ENCODE data around the gene C19orf81. TPM values are rescaled to one million over a fixed set of nuclear protein-coding genes. Genes with fewer than 3 reads are reported as not detected.

The C19orf81 gene
- total and polyA plus RNA-seq, 2 of the 13 experiments (the other 11 are each of a cell fraction or from before 2014, with no cell fraction given): not detected

DNA sequence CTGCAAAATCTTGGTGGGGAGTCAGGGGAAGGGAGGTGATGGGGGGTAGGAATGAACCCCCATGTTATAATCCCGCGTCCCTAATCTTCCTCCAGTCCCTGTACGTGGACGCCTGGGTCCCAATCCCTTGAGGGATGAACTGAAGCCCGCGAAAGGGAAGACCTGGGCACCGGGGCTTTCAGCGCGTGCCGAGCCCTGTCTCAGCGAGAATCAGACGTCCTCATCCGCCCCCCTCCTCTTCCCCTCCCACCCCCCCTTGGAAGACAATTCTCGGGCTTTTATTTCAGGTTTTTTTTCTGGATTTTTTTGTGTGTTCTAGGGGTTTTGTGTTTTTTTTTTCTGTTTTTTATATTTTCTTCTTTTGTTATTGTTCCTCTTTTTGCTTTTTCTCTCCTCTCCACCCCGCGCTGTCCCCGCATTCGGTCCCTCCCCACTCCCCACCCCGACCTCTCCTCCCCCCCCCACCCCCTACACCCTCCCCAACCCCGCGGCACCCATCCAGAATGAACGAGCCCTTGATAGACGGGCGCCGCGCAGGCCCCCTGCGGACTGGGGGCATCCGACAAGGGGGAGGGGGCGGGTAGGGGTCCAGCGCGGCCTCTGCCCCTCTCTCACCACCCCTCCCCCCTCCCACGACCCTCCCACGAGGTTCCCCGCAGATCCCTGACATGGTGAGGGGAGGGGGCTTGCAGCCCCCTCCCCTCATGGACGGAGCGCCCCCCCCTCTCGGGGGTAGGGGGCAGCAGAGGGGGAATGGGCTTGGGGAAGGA, 10.3 kb downstream of the C19orf81 start:
- ATAC-seq: no peak
- Histone ChIP-seq H3K79me2 (ENCODE audit: insufficient read depth, low read length) (no peaks in the 10 kb centered on the region), H2AFZ (ENCODE audit: low read length) (no peak overlapping the region), H3K27me3 (ENCODE audit: control insufficient read depth in 1 of 2, insufficient read depth in 2 of 2, low read length in 2 of 2) (0 out of 5 replicates have a peak, but pooled peaks cover 0 to 5% of the 10 kb centered on the region in 2 experiments), H3K27ac (ENCODE audit: extremely low read length, insufficient read depth, low read length) (no peak overlapping the region), H3K4me3 (replicated peaks in 1 of 3; ENCODE audit: insufficient read depth in 1 of 3, low read depth in 2 of 3, low read length in 3 of 3) (no peak overlapping the region), H3K4me1 (ENCODE audit: insufficient read depth, low read length) (no peaks in the 10 kb centered on the region), H3K9me3 (ENCODE audit: low read length) (peaks cover 3% of the 10 kb centered on the region; the same call in 1 of the 2 replicates), H3K36me3 (replicated peaks in 1 of 2; ENCODE audit: control insufficient read depth in 1 of 2, insufficient read depth in 2 of 2, low read length in 2 of 2) (no peaks in the 10 kb centered on the region), H3K4me2 (ENCODE audit: low read depth, low read length) (no peak overlapping the region), H4K20me1 (ENCODE audit: insufficient read depth, low read length) (no peaks in the 10 kb centered on the region), H3K9ac (ENCODE audit: insufficient read depth, low read depth, low read length) (no peak overlapping the region)
- TF ChIP-seq ZNF382 (CRISPR knock-in tag; IDR thresholded peaks at IDR 0.05; ENCODE audit: borderline replicate concordance) (no peak), GATAD2A (CRISPR knock-in tag; IDR thresholded peaks at IDR 0.05) (no peak), ZZZ3 (CRISPR knock-in tag; IDR thresholded peaks at IDR 0.05; ENCODE audit: borderline replicate concordance) (no peak), ZEB1 (IDR thresholded peaks at IDR 0.05; ENCODE audit: insufficient replicate concordance, low read depth) (no peak), SSRP1 (CRISPR knock-in tag; IDR thresholded peaks at IDR 0.05) (no peak), ZNF101 (CRISPR knock-in tag; IDR thresholded peaks at IDR 0.05; ENCODE audit: borderline replicate concordance, low read depth) (no peak), ZC3H13 (CRISPR knock-in tag; IDR thresholded peaks at IDR 0.05) (no peak), ZNF10 (CRISPR knock-in tag; IDR thresholded peaks at IDR 0.05; ENCODE audit: borderline replicate concordance, low read depth) (no peak), ZNF362 (CRISPR knock-in tag; IDR thresholded peaks at IDR 0.05; ENCODE audit: borderline replicate concordance) (no peak), XBP1 (CRISPR knock-in tag; IDR thresholded peaks at IDR 0.05) (no peak)
- TF ChIP-seq, protein P1, sequence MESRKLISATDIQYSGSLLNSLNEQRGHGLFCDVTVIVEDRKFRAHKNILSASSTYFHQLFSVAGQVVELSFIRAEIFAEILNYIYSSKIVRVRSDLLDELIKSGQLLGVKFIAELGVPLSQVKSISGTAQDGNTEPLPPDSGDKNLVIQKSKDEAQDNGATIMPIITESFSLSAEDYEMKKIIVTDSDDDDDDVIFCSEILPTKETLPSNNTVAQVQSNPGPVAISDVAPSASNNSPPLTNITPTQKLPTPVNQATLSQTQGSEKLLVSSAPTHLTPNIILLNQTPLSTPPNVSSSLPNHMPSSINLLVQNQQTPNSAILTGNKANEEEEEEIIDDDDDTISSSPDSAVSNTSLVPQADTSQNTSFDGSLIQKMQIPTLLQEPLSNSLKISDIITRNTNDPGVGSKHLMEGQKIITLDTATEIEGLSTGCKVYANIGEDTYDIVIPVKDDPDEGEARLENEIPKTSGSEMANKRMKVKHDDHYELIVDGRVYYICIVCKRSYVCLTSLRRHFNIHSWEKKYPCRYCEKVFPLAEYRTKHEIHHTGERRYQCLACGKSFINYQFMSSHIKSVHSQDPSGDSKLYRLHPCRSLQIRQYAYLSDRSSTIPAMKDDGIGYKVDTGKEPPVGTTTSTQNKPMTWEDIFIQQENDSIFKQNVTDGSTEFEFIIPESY (CRISPR knock-in tag; IDR thresholded peaks at IDR 0.05): no peak
- TF ChIP-seq, protein P2, sequence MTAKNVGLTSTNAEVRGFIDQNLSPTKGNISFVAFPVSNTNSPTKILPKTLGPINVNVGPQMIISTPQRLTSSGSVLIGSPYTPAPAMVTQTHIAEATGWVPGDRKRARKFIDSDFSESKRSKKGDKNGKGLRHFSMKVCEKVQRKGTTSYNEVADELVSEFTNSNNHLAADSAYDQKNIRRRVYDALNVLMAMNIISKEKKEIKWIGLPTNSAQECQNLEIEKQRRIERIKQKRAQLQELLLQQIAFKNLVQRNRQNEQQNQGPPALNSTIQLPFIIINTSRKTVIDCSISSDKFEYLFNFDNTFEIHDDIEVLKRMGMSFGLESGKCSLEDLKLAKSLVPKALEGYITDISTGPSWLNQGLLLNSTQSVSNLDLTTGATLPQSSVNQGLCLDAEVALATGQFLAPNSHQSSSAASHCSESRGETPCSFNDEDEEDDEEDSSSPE (CRISPR knock-in tag; IDR thresholded peaks at IDR 0.05): no peak
- ChIA-PET POLR2A (no interaction called here), CTCF (ENCODE audit: low intra/inter-chr PET ratio, low total read pairs) (no interaction called here)
- no peak for DNase-seq (ENCODE audit: low spot score)
- FAIRE-seq: no peak
- in situ Hi-C loops (cut with HindIII; ENCODE audit: extremely low pct_ligation_motif_present, low pct_unique_long_range_greater_than_20kb) (no loop called here), intact Hi-C loops (cut with micrococcal nuclease; ENCODE audit: unreplicated experiment) (no loop called here)
- BruUV-seq (replicated peaks): no TSS peak
- 35% methylated on average over 34 of the region's 37 CpGs for WGBS (ENCODE audit: low lambda C conversion rate)

Measured in HepG2 (cell line).